OCI-LY7 (cell line): ENCODE measurements around the gene CFAP77.

Source experiments
- EZH2phosphoT487 ChIP-seq: fragments of 200-600 bp; sonication (generic); IDR thresholded peaks from 2 replicates; pipeline ENCODE4 v1.6.1; 2018; ENCODE audit warnings: low read depth, borderline replicate concordance, mild to moderate bottlenecking, mixed run types, antibody characterized with exemption, low read length, moderate library complexity, mixed read lengths
- TF ChIP-seq, protein P1 (sequence below): fragments of 200-600 bp; sonication (generic); conservative IDR thresholded peaks from 2 replicates; pipeline ENCODE4 v1.5.1; 2014; ENCODE audit warnings: mild to moderate bottlenecking, antibody characterized with exemption, low read length, moderate library complexity, mixed read lengths

DNA sequence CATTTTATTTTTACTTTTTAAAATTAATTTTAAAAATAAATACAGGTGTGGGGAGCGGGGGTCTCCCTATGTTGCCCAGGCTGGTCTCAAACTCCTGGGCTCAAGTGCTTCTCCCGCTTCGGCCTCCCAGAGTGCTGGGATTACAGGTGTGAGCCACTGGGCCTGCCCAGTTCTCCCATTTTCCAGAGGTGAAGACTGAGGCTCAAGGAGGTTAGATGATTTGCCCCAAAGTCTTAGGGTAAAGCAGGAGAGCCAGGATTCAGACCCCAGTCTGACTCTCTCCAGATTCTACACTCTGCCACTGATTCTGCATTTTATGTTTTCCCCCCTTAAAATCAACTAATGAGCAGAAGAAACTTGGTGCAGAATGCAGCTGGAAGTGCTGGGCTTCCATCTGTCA is 36.9 kb downstream of the CFAP77 start:
- TF ChIP-seq, protein P1, sequence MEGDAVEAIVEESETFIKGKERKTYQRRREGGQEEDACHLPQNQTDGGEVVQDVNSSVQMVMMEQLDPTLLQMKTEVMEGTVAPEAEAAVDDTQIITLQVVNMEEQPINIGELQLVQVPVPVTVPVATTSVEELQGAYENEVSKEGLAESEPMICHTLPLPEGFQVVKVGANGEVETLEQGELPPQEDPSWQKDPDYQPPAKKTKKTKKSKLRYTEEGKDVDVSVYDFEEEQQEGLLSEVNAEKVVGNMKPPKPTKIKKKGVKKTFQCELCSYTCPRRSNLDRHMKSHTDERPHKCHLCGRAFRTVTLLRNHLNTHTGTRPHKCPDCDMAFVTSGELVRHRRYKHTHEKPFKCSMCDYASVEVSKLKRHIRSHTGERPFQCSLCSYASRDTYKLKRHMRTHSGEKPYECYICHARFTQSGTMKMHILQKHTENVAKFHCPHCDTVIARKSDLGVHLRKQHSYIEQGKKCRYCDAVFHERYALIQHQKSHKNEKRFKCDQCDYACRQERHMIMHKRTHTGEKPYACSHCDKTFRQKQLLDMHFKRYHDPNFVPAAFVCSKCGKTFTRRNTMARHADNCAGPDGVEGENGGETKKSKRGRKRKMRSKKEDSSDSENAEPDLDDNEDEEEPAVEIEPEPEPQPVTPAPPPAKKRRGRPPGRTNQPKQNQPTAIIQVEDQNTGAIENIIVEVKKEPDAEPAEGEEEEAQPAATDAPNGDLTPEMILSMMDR: no peak
- no peak for TF ChIP-seq EZH2phosphoT487
